Hepatic stellate cell (primary cell): Measurements from ENCODE around the gene ANKUB1.

Experiments
- DNase-seq: peaks from one replicate; pipeline ENCODE4 v3.0.0; 2011; ENCODE audit warnings: low spot score

ANKUB1 gene

GRCh38 chr3:149809699-149810098 is 17.3 kb upstream of the ANKUB1 start:
- no peak for DNase-seq

GRCh38 chr3:149808209-149808829 is 16.0 kb upstream of the ANKUB1 start:
- peak; percentile 64 for DNase-seq

DNA sequence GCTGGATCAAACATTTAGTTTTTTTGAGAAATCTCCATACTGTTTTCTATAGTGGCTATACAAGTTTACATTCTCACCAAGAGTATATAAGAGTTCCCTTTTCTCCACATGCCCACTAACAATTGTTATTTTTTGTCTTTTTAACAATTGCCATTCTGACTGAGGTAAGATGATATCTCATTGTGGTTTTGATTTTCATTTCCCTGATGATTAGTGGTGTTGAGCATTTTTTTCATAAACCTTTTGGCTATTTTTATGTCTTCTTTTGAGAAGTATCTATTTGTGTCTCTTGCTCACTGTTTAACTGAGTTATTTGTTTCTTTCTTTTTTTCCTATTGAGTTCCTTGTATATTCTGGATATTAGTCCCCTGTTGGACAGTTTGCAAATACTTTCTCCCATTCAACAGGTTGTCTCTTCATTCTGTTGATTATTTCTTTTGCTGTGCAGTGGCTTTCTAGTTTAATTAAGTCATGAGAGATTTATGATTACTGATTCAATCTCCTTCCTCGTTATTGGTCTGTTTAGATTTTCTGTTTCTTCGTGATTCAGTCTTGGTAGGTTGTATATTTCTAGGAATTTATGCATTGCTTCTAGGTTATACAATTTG is 13.9 kb upstream of the ANKUB1 start:
- DNase-seq, result no peak

GRCh38 chr3:149801639-149802038 is 9.3 kb upstream of the ANKUB1 start:
- DNase-seq, result no peak

- no peak for DNase-seq
Measured at GRCh38 chr3:149801195-149801594, 8.8 kb upstream of the ANKUB1 start.

DNA sequence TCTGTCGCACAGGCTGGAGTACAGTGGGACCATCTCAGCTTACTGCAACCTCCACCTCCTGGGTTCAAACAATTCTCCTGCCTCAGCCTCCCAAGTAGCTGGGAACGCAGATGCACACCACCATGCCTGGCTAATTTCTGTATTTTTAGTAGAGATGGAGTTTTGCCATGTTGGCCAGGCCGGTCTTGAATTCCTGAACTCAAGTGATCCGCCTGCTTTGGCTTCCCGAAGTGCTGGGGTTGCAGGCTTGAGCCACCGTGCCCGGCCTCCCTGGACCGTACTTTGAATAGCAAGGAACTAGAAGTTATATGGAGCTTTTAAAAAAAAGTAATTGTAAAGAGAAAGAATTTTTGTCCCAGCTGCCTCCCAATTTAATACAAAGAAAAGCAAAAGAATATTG is 8.3 kb upstream of the ANKUB1 start:
- no peak for DNase-seq

GRCh38 chr3:149796026-149796425 is 3.7 kb upstream of the ANKUB1 start:
- no peak for DNase-seq

- no peak for DNase-seq
Measured at GRCh38 chr3:149790698-149791097, 1.7 kb downstream of the ANKUB1 start.

GRCh38 chr3:149790268-149790667 is 2.1 kb downstream of the ANKUB1 start:
- peak; percentile 29 for DNase-seq

- DNase-seq, result peak; percentile 16
Measured at GRCh38 chr3:149784064-149784704, 8.2 kb downstream of the ANKUB1 start.

GRCh38 chr3:149783576-149783975 is 8.8 kb downstream of the ANKUB1 start:
- DNase-seq, result peak; percentile 60

- no peak for DNase-seq
Measured at GRCh38 chr3:149781741-149782140, 10.6 kb downstream of the ANKUB1 start.

- no peak for DNase-seq
Measured at GRCh38 chr3:149781211-149781610, 11.1 kb downstream of the ANKUB1 start.

- no peak for DNase-seq
Measured at GRCh38 chr3:149777414-149778214, 14.7 kb downstream of the ANKUB1 start.

GRCh38 chr3:149776170-149776569 is 16.2 kb downstream of the ANKUB1 start:
- DNase-seq, result no peak

GRCh38 chr3:149772861-149773260 is 19.5 kb downstream of the ANKUB1 start:
- DNase-seq, result no peak

DNA sequence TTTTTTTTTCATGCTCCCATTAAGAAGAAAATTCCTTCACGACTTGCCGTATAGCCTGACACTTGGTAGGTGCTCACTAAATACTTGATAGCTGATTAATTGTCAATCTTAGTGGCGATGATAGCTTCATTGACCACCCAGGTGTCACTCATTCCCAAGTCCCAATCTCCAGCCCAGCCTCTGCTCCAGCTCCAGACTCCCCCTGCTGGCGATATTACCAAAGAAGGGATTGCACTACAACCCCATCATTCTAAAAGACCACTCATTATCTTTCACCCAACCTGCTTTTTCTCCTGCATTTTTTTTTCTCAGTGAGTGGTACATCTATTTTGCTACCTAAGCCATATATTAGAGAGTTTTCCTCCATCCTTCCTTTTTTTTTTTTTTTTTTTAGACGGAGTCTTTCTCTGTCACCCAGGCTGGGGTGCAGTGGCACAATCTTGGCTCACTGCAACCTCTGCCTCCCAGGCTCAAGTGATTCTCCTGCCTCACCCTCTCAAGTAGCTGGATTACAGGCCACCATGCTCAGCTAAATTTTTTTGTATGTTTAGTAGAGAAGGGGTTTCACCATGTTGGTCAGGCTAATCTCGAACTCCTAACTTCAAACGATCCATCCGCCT is 20.6 kb downstream of the ANKUB1 start:
- DNase-seq, result no peak

- DNase-seq, result no peak
Measured at GRCh38 chr3:149770246-149770645, 22.1 kb downstream of the ANKUB1 start.

DNA sequence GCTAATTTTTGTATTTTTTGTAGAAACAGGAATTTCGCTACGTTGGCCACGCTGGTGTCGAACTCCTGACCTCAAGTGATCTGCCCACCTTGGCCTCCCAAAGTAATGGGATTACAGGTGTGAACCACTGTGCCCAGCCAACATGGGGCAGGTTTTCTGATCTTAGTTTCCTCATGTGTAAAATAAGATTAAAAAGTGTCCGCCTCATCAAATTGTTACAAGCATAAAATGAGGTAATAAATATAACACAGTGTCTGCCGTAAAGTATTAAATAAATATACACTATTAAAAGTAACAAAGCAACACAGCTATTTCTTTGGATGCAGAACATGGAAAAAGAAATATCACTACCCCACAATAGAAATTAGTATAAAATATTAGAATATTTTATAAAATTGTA is 23.6 kb downstream of the ANKUB1 start:
- DNase-seq, result no peak

DNA sequence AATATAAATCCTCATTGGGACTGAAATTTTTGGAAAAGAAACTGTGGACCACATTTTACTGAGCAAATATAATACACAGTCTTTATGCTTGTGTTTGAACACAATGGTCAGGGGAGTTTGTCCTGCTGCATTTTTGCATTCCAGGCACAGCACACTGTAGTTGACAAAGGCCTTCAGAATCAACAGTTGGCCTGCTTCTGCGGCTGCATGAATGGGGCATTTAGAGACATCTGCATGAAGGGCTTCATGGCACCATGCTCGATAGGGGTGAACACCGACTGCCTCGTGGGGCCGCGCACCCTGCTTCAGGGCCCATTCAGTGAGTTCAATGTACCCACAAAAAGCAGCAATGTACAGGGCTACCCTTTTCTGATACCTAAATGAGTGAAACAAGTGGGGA is 24.6 kb downstream of the ANKUB1 start:
- DNase-seq, result no peak

- no peak for DNase-seq
Measured at GRCh38 chr3:149765762-149766334, 26.5 kb downstream of the ANKUB1 start.

GRCh38 chr3:149764302-149764701 is 28.1 kb downstream of the ANKUB1 start:
- no peak for DNase-seq
